ENCODE results near the gene RNF123. TPM values are rescaled to one million over a fixed set of nuclear protein-coding genes. Genes with fewer than 3 reads are reported as not detected.
"Not testable (repeated sequence)": the region's sequence is repeated elsewhere in the genome, so short reads cannot be mapped to it uniquely, and the experiment has no call there.

RNF123 gene
- total RNA-seq, 2 experiments from 2014 or later, result 50.0 to 58.9 TPM

DNA sequence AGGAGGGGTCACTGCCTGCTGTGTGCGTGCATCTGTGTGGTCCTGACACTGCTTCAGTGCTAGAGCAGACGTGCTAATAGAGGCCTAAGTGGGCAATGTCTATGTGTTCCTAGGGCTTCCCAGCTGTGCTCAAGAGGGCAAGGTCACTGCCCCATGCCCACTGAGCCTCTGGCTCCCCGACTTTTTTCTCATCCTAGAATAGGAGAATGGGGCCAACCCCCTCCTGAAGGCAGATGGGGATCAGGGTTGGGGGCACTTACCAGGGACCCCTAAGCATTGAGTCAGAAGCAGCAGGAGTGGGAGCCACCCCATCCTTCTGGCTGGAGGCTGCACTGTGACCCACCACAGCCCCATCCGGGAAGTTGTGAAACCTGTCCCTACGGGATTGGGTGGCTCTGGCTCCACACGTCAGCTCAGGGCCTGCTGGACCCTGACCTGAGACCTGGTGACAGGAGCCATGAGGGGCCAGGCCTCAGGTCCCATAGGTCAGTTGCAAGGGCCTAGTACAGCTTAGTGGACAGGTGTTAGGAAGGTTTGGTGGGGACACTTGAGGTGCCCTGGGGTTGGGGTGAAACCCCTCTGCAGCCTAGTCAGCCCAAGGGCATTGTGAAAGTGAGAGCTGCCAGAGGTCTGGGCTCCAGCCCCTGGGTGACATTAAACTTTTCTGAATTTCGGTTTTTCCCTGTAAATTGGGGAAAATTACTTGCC, 865 bp upstream of the RNF123 start:
- CTCF ChIA-PET, result interaction anchor here (0.6 to 2.6 kb wide), 2 partner anchors 149 to 1021 kb away, joined by 3 to 10 read pairs; no protein-coding TSS in a partner anchor
- DNase-seq; H3K27me3 Mint-ChIP-seq; H3K9me3 Mint-ChIP-seq (ENCODE audit: low read depth); H3K36me3 Mint-ChIP-seq; ATAC-seq: not testable (repeated sequence)
- peak overlapping the region; percentile 92 for H3K27ac Mint-ChIP-seq
- peaks cover 31% of the 10 kb centered on the region for H3K4me1 Mint-ChIP-seq
- peak overlapping the region; percentile 90 for H3K4me3 Mint-ChIP-seq

DNA sequence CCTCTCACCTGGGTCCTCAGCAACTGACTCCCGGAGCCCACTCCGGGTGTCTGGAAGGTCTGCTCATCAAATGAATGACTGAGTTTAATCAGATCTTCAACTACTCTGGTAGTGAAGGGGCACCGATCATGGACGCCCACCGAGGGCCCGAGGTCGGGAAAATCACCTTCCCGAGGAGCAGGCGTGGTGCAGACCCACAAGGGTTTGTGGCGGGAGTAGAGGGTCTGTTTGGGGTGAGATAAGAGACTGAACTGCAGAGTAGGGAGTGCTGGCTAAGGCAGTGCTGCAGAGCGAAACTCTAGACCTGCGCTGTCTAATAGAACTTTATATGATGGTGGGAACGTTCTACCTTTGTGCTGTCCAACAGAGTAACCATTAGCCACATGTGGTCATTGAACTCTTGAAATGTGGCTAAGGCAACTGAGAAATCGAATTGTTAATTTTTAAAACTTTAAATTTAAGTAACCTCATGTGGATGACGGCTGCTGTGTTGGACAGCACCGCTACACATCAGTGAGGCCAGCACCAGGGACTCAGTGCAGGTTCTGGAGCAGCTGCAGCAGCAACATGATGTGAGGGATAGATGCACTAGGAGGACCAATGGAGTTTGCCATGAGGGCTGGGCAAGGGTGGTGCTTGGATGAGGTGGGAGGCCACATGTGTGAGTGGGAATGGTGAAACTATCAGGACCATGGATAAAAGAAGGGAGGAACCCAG, 709 bp downstream of the RNF123 start:
- not testable (repeated sequence) for H3K9me3 Mint-ChIP-seq (ENCODE audit: low read depth); DNase-seq; H3K27me3 Mint-ChIP-seq; H3K36me3 Mint-ChIP-seq; ATAC-seq
- Mint-ChIP-seq H3K4me3 (peak overlapping the region; percentile 90), H3K4me1 (peaks cover 31% of the 10 kb centered on the region), H3K27ac (peak overlapping the region; percentile 92)
- CTCF ChIA-PET, result interaction anchor here (2.6 kb wide), 1 partner anchor 150 kb away, joined by 10 read pairs; no protein-coding TSS in a partner anchor

DNA sequence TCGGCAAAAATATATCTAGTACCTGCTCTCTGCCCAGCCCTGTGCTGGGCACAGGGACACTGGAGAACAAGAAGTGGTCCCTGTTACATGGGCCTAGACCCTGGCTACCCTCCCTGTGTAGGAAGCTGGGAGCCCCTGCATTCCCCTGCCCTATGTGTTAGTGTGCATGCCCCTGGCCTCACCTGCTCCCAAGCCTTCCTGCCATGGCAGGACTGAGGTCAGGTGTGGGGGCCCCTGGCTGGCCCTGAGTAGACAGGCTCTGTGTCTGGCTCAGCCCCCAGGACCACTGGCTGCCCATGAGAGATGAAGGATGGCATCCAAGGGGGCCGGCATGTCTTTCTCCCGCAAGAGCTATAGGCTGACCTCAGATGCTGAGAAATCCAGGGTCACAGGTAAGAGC, 1.5 kb downstream of the RNF123 start:
- ATAC-seq; DNase-seq; H3K27me3 Mint-ChIP-seq; H3K27ac Mint-ChIP-seq; H3K36me3 Mint-ChIP-seq; H3K9me3 Mint-ChIP-seq (ENCODE audit: low read depth): not testable (repeated sequence)
- CTCF ChIA-PET, result interaction anchor here (2.6 kb wide), 1 partner anchor 151 kb away, joined by 10 read pairs; no protein-coding TSS in a partner anchor
- peak overlapping the region; percentile 90 for H3K4me3 Mint-ChIP-seq
- peaks cover 28% of the 10 kb centered on the region for H3K4me1 Mint-ChIP-seq

DNA sequence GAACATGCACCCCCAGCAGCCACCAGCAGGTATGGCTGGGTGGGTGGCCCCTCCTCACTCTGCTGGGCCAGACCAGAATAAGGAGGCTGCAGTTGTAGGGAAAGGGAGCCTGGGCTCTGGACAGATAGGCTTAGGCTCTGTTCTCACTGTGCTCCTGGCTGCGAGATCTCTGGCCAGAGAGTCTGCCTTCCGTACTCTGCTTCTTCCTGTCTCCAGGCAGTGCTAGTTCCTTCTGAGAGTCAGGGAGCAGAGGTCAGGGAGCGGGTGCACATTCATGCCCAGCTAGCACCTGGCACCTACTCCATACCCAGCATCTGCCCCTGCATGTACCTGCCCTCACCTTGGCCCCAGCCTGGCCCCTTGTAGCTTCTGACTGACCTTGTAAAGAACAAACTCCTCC, 2.1 kb downstream of the RNF123 start:
- CTCF ChIA-PET; H3K4me3 Mint-ChIP-seq; H3K27ac Mint-ChIP-seq; H3K9me3 Mint-ChIP-seq (ENCODE audit: low read depth); ATAC-seq; H3K27me3 Mint-ChIP-seq; DNase-seq; H3K36me3 Mint-ChIP-seq: not testable (repeated sequence)
- peaks cover 28% of the 10 kb centered on the region for H3K4me1 Mint-ChIP-seq

DNA sequence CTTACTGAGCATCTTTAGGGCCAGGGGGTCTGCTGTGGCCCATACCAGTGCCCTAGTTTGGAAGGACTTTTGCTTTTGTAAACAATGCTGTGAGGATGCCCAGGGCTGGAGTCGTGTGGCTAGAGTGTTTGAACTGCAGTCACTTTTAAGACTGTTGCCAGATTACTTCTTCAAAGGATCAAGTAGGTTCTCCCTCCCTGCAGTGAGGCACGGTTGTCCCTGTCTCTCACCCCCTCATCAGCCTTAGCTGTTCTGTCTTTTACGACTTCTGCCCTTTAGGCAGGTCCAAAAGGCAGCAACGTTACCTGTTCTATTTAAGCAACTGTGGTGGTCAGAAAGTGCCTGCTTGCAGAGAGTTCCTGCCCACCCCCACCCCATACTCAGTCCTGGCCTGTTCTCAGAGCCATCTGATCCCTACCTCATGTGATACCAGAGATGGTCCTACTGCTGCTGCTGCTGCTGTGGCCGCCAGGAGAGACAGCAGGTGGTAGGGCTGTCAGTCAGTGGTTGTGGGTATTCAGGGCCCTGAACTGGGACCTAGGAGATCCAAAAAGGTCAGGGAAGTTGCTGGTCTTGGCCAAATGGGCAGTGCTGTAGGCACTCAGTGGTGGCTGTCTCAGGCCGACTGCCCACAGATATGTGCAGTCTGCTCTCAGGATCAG, 5.2 kb downstream of the RNF123 start:
- H3K4me3 Mint-ChIP-seq; H3K27ac Mint-ChIP-seq; H3K36me3 Mint-ChIP-seq; CTCF ChIA-PET; H3K9me3 Mint-ChIP-seq (ENCODE audit: low read depth); ATAC-seq; DNase-seq; H3K27me3 Mint-ChIP-seq: not testable (repeated sequence)
- peaks cover 20% of the 10 kb centered on the region for H3K4me1 Mint-ChIP-seq

DNA sequence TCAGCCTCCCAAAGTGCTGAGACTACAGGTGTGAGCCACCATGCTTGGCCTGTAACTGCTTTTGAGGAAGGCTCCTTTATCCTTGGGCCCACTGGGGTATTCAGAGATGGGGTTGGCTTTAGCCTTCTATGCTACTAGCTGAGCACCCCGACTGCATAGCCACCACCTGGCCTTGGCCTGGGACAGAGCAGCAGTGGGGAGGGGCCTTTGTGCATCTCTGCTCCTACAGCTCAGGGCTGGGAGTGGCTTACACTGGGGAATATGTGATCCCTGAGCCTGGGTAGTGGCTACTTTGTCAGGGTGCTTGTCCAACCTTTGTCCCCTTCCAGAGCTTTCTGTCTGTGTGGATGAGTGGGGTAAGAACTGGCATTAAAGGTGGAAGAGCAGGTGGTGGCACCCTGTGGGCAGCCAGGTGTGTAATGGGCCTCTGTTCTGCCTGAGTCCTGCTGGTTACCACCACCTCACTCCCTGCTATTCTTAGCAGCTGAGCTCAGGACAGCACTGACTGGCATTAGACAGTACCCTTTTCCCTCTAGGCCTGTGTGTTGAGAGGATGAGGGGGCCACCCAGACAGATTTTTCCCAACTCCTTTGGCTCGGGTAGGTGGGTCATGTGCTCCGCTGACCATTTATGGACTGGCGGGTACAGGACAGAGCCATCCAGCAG, 6.1 kb downstream of the RNF123 start:
- ATAC-seq; H3K4me3 Mint-ChIP-seq; H3K9me3 Mint-ChIP-seq (ENCODE audit: low read depth); H3K27ac Mint-ChIP-seq; CTCF ChIA-PET; DNase-seq; H3K27me3 Mint-ChIP-seq; H3K36me3 Mint-ChIP-seq: not testable (repeated sequence)
- peaks cover 13% of the 10 kb centered on the region for H3K4me1 Mint-ChIP-seq

DNA sequence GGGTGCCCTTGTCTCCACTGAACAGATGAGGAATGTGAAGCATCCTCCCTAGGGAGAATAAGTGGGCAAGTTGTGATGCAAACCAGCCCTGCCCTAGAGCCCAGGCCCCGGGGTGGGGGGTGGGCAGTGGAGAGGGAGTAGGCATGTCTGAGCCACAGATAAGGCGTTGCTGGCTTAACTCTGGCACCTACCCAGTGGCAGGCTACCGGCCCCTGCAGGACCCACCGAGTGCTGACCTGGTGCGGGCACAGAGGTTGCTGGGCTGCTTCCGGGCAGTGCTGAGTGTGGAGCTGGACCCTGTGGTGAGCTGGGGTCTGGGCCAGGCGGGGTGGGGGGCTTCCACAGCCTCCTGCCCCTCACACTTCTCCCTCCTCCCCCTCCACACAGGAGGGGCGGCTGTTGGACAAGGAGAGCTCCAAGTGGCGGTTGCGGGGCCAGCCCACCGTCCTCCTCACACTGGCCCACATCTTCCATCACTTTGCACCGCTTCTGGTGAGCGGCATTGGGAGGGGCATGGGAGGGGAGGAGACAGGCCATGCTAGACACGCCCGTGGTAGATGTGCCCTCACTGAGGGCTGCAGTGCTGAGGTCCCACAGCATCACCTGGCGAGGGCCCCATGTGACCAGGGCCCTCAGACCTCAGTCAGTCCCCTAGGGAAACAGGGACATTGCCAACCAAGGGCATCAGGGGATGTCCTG, 10.1 kb downstream of the RNF123 start:
- ATAC-seq (no peak), DNase-seq (no peak)
- Mint-ChIP-seq H3K27me3 (no peaks in the 10 kb centered on the region), H3K27ac (no peak overlapping the region), H3K4me1 (no peaks in the 10 kb centered on the region), H3K9me3 (ENCODE audit: low read depth) (no peaks in the 10 kb centered on the region), H3K36me3 (no peaks in the 10 kb centered on the region), H3K4me3 (no peak overlapping the region)
- CTCF ChIA-PET, result interaction anchor here (5.4 kb wide), 1 partner anchor 19 kb away, joined by 24 read pairs; the partner anchor contains the start of gene AMIGO3

DNA sequence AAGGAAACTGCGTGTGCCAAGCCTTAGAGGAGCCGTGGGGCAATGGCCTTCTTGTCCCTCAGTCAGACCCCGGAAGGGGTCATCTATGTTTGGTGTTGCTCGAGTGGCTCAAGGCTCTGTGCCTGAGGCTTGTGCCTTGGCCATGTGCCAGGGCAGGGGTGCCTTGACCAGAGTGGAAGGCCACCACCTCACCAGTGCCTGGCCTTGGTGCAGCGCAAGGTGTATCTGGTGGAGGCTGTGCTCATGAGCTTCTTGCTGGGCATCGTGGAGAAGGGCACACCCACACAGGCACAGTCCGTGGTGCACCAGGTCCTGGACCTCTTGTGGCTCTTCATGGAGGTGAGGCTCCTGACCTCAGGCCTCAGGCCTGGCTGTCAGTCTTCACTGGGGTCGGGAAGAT, 10.7 kb downstream of the RNF123 start:
- H3K27me3 Mint-ChIP-seq, result no peaks in the 10 kb centered on the region
- no peak overlapping the region for H3K27ac Mint-ChIP-seq
- CTCF ChIA-PET, result interaction anchor here (0.5 to 5.4 kb wide), 2 partner anchors 19 to 452 kb away, joined by 3 to 24 read pairs; partner anchors contain the start of gene AMIGO3

DNA sequence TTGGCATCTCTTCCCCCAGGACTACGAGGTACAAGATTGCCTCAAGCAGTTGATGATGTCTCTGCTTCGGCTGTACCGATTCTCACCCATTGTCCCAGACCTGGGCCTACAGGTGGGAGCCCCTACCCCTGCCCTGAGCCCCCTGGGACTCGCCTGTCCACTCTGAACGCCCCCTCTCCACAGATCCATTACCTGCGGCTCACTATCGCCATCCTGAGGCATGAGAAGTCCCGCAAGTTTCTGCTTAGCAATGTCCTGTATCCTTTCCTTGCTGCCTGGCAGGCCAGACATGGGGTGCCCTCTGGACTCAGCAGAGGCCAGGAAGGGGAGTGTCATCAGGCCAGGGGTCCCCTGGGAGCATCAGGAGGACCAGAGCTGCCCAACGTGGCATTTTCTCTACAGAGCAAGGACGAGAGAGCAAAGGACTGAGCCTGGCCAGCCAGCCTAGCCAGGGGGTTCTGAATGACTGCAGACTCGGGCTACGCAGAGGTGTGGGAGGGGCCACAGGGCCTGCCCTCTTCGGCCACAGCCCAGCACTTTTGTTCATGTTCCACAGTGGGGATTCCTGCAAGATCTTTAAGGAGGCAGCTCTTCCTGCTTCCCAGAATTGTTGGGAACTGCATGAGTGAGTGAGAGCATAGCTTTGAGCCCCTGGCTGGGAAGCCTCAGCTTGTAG, 11.2 kb downstream of the RNF123 start:
- H3K4me3 Mint-ChIP-seq, result no peak overlapping the region
- ATAC-seq (no peak), DNase-seq (no peak)
- H3K27ac Mint-ChIP-seq, result no peak overlapping the region
- no peaks in the 10 kb centered on the region for H3K4me1 Mint-ChIP-seq
- H3K36me3 Mint-ChIP-seq, result no peaks in the 10 kb centered on the region
- no peaks in the 10 kb centered on the region for H3K9me3 Mint-ChIP-seq (ENCODE audit: low read depth)
- no peaks in the 10 kb centered on the region for H3K27me3 Mint-ChIP-seq
- CTCF ChIA-PET, result interaction anchor here (0.5 to 5.4 kb wide), 10 partner anchors 11 to 452 kb away, joined by 3 to 24 read pairs (median 4); partner anchors contain the start of genes AMIGO3 and IP6K1

More for the DNA sequence above, 10.7 kb downstream of the RNF123 start:
- Mint-ChIP-seq H3K9me3 (ENCODE audit: low read depth) (no peaks in the 10 kb centered on the region), H3K36me3 (no peaks in the 10 kb centered on the region), H3K4me1 (no peaks in the 10 kb centered on the region), H3K4me3 (no peak overlapping the region)
- DNase-seq (no peak), ATAC-seq (no peak)

DNA sequence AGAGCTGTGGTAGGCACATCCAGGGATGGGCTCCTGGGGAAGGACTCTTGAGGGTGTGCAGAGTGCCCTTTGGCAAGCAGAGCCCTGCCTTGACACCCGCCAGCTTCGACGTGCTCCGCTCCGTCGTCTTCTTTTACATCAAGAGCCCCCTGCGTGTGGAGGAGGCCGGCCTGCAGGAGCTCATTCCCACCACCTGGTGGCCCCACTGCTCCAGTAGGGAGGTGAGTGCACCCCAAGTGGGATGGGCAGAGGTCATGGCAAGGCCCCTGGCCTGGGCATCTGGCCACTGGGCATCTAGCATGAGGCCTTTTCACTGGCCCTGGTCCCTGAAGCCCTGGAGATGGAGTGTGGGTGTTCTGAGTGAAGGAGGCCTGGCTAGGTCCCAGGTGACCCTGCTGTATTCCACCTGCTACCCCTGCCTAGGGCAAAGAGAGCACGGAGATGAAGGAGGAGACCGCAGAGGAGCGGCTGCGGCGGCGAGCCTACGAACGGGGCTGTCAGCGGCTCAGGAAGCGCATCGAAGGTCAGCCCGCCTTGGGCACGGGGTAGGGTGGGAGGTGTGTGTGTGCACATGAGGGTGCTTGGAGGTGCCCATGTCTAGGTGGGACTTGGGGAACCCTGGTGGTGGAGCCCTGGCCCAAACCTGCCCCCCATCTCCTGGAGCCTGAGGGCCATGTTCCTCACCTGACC, 12.2 kb downstream of the RNF123 start:
- H3K9me3 Mint-ChIP-seq (ENCODE audit: low read depth), result no peaks in the 10 kb centered on the region
- no peak overlapping the region for H3K4me3 Mint-ChIP-seq
- no peak overlapping the region for H3K27ac Mint-ChIP-seq
- no peaks in the 10 kb centered on the region for H3K36me3 Mint-ChIP-seq
- H3K27me3 Mint-ChIP-seq, result no peaks in the 10 kb centered on the region
- DNase-seq (no peak), ATAC-seq (no peak)
- CTCF ChIA-PET, result interaction anchor here (0.6 to 5.4 kb wide), 13 partner anchors 10 to 1935 kb away, joined by 3 to 24 read pairs (median 4); partner anchors contain the start of genes AMIGO3 and IP6K1
- H3K4me1 Mint-ChIP-seq, result no peaks in the 10 kb centered on the region

DNA sequence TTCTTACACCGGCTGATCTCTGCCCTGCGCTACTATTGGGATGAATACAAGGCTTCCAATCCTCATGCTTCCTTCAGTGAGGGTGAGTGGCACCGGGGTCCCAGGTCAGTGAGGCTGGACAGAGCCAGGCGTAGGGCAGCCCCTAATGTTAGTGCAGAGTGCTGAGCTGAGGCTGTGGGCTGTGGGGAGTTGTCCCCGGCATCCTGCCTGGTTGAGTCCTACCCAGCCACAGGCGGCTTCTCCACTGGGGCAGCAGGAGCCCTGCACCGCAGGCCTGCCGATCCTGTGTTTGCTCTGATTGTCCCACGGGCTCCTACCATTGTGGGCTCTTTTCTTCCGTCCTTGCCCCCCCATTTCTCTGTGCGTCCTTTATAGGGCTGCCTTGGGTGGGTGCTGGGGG, 13.3 kb downstream of the RNF123 start:
- ATAC-seq, result no peak
- Mint-ChIP-seq H3K27ac (no peak overlapping the region), H3K4me1 (no peaks in the 10 kb centered on the region), H3K9me3 (ENCODE audit: low read depth) (no peaks in the 10 kb centered on the region), H3K27me3 (no peaks in the 10 kb centered on the region), H3K36me3 (no peaks in the 10 kb centered on the region), H3K4me3 (no peak overlapping the region)
- CTCF ChIA-PET, result interaction anchor here (0.7 to 5.4 kb wide), 7 partner anchors 9 to 299 kb away, joined by 3 to 24 read pairs (median 9); partner anchors contain the start of genes AMIGO3 and INKA1
- DNase-seq, result no peak

Data from activated CD8-positive, alpha-beta memory T cell treated with anti-CD3 and anti-CD28 coated beads, Interleukin-2, amount 10 ng/mL, durations not matched to agents 7 days and 5 days (primary cell).